Measurements from ENCODE around the gene STX19. TPM values are rescaled to one million over a fixed set of nuclear protein-coding genes. Genes with fewer than 3 reads are reported as not detected.
"Not testable (repeated sequence)": the region's sequence is repeated elsewhere in the genome, so short reads cannot be mapped to it uniquely, and the experiment has no call there.

STX19 gene
- polyA plus RNA-seq, 10 donors = 0.14 to 2.0 (median 0.31) TPM; not detected in 4

DNA sequence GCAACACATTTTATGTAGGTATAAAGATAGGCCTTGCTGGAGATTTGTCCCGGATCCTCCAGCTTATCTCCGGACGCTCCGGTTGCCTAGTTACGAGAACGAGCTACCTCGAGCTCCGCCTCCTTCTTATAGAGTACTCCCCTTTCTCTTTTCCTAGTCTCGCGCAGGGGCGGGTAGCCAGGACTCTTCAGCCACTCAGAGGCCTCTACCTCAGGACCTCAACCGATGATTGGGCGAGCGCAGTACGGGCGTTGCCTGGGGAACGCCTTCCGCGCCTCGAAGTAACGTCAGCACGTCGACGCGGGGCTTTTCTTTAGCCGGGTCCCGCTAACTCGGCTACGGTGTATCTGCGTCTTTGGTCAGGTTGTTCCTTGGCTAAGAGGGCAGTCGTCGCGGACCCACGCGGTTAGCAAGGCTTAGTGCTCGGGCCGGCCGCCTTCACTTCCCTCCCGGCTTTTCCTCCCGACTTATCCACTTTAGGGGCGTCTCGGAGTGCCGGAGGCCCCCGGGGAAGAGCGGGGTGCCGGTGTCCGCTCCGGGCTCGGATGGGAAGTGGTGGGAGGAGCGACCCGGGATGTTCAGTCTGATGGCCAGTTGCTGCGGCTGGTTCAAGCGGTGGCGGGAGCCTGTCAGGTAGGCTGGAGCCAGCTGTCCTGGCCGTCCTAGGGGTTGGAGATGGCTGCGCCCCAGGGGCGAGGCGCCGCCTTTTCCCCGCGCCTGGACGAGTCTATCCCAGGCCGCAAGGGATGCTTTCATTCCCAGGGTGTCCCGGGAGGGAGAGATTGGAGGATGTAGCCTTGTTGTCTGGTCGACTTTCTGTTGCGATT is 48.3 kb downstream of the STX19 start, which contains the start of gene ARL13B:
ARL13B (plus strand) TSS at position 306 of the 827 bp plus-strand sequence; CDS start at position 575, 269 bp downstream.
- DNase-seq = peak; percentile 99

DNA sequence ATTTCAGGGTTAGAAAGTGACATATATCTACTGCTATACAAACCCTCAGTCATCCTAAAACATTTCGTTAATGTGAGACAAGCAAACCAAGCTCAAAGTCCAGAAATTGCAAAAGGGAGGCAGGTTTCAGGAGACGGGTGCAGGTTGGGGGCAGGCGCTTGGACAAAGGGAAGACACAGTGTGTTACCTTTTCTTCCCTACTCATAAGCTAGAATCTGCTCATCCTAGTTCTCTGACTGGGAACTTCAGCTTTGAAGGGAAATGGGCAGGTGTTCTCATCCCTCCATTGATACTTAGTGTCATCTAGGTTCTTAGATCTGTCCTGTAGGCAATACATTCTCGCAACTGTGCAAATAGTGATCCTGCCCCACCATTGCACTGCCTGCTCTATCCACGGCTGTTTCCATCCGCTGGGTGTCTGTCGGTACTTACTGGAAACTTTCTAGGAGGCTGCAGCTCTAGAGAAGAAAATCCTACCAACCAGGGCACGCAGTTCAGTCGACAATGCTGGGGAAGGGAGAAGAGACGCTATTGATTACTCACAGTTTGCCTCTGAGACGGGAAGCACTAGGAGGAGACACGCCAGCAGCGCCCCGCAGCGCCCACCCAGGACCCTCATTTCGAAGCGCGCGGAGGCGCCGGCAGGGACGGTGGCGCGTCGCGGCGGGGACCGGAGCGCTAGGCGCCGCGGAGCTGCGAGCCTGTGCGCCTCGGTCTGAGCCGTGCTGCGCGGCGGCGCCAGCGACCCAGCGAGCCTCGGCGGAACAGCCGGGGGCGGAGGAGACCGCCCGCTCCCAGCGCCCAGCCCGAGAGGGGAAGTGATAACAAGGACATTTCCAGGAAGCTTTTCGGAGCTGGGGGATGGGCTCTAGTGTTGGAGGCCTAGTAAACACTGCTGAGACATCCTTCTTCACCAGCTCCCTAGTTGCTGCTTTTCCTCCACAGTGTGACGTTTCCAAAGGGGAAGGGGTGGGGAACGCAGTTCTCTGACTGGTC is 55.0 kb downstream of the STX19 start, which contains the start of gene PROS1:
PROS1 (minus strand) TSS at position 766 of the 996 bp plus-strand sequence; CDS start at position 619, 147 bp downstream.
- peak; percentile 81 to 95 (median 92) for DNase-seq

DNA sequence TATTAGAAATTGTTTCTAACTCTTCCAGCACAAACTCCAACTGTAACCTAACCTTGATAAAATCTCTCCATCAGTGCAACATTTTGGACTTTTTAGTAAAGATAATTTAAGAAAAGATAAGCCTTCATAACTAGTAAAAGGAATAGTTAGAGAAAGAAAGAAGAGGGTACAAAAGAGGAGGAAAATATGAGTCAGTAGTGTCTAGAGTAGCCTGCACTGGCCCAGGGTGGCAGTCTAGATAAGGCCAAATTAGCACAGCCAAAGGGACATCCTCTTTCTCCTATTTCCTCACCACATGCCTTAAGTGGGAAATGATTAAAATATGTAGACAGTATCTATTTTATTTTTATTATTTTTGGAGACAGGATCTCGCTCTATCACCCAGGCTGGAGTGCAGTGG is 58.4 kb downstream of the STX19 start:
- no peak for DNase-seq

DNA sequence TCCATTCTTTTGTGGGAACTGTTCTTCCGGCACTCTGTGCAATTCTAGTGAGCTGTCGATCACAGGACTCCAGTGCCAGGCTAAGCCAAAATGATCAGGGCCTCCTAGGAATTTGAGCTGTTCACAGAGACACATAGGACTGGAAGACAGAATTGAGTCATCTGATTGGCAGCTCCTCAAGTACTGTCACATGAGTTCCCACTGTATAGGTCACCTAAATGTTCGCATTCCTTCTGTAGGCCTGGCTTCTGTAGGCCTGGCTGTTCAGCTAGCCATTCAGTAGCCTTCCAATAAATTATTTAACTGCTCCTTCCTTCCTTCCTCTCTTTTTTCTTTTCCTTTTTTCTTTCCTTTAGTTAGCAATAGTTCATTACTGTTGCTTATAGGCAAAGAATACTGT is 59.0 kb downstream of the STX19 start:
- no peak for DNase-seq

DNA sequence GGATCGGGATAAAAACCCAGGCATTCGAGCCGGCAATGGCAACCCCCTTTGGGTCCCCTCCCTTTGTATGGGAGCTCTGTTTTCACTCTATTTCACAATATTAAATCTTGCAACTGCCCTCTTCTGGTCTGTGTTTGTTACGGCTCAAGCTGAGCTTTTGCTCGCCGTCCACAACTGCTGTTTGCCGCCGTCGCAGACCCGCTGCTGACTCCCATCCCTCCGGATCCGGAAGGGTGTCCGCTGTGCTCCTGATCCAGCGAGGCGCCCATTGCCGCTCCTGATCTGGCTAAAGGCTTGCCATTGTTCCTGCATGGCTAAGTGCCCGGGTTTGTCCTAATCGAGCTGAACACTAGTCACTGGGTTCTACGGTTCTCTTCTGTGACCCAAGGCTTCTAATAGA is 63.3 kb downstream of the STX19 start:
- DNase-seq = not testable (repeated sequence)

Other genes with a start within 250 kb of the STX19 start
- gene PROS1, start 54.7 kb downstream of the STX19 start, polyA plus RNA-seq (ENCODE audit: insufficient read length in 10 of 10) = 10 to 100 TPM; 25.5 to 31.8 (median 30.1) TPM
- gene ARL13B, start 48.4 kb downstream of the STX19 start, polyA plus RNA-seq (ENCODE audit: insufficient read length in 10 of 10) = 10 to 100 TPM in 2 of 10 donors, 1 to 10 TPM in 8; 5.8 to 10.9 (median 7.4) TPM
- 1 to 10 TPM; 3.7 to 5.6 (median 4.4) TPM for gene DHFR2, start 34.3 kb upstream of the STX19 start, polyA plus RNA-seq (ENCODE audit: insufficient read length in 10 of 10)
- gene NSUN3, start 34.5 kb upstream of the STX19 start, polyA plus RNA-seq (ENCODE audit: insufficient read length in 10 of 10) = 1 to 10 TPM; 5.2 to 9.1 (median 7.9) TPM

All from muscle of back (tissue), 11 donors.